Breast epithelium (tissue), 4 donors: ENCODE results near the gene CAVIN4. TPM values are rescaled to one million over a fixed set of nuclear protein-coding genes. Genes with fewer than 3 reads are reported as not detected.

Source experiments
- DNase-seq, 2 donors: peaks; one replicate each; pipeline ENCODE4 v3.0.0-alpha.2; 2019; ENCODE audit warnings: low spot score in 2 of 2
- H3K27ac ChIP-seq, 2 donors: fragments of 200-600 bp; sonication (generic) in 1 of 2; one replicate each; pipeline ENCODE4 v1.5.1; 2016 to 2019; ENCODE audit warnings: mild to moderate bottlenecking in 1 of 2
- H3K27me3 ChIP-seq, 2 donors: fragments of 200-600 bp; sonication (generic) in 1 of 2; one replicate each; pipeline versions ENCODE4 v1.5.1 to v1.6.0; 2017 to 2019; ENCODE audit warnings: control low read depth in 1 of 2, mild to moderate bottlenecking in 1 of 2
- H3K36me3 ChIP-seq: fragments of 200-600 bp; one replicate; pipeline ENCODE4 v1.5.1; 2019
- H3K4me1 ChIP-seq, 2 donors: fragments of 200-600 bp; sonication (generic); one replicate each; pipeline ENCODE4 v1.5.1; 2016 to 2019; ENCODE audit warnings: control low read depth in 1 of 2
- H3K4me3 ChIP-seq, 3 donors: fragments of 200-600 bp; sonication (generic); 1 replicate in 2 of 3; 2 replicates in 1 of 3; pipeline ENCODE4 v1.5.1; 2016 to 2019; ENCODE audit warnings: mild to moderate bottlenecking in 3 of 3, moderate library complexity in 2 of 3
- H3K9me3 ChIP-seq, 2 donors: fragments of 200-600 bp; sonication (generic) in 1 of 2; one replicate each; pipeline ENCODE4 v1.5.1; 2016 to 2019; ENCODE audit warnings: control low read depth in 1 of 2
- POLR2A ChIP-seq: fragments of 450-650 bp; IDR thresholded peaks from one replicate; pipeline ENCODE4 v1.6.1; 2016; ENCODE audit warnings: antibody characterized with exemption, mild to moderate bottlenecking, moderate library complexity
- POLR2AphosphoS5 ChIP-seq, 3 donors: sonication (generic); formaldehyde crosslinking; IDR thresholded peaks; one replicate each; pipeline ENCODE4 v1.6.1; 2017; ENCODE audit warnings: antibody characterized with exemption in 3 of 3
- intact Hi-C: fragments of 100-400 bp; cut with DNase I; formaldehyde crosslinking; loops from one replicate; pipeline ENCODE4 v1.15.1; 2023; ENCODE audit warnings: low total_unique reads
- total RNA-seq, 3 donors: library from RNA; depleted of rRNA; stranded (reverse); fragments of >200 nt; gene quantifications; one replicate each; pipeline ENCODE4 v1.1.0, GENCODE V29; 2016
- TF ChIP-seq, protein P1 (sequence below), 3 donors: fragments of 450-650 bp; IDR thresholded peaks; one replicate each; pipeline ENCODE4 v1.5.1; 2016 to 2017; ENCODE audit warnings: antibody characterized with exemption in 3 of 3, mild to moderate bottlenecking in 3 of 3, moderate library complexity in 3 of 3

Gene CAVIN4
- total RNA-seq, 3 donors from 2014 or later: 0.16 to 0.33 (median 0.29) TPM

DNA sequence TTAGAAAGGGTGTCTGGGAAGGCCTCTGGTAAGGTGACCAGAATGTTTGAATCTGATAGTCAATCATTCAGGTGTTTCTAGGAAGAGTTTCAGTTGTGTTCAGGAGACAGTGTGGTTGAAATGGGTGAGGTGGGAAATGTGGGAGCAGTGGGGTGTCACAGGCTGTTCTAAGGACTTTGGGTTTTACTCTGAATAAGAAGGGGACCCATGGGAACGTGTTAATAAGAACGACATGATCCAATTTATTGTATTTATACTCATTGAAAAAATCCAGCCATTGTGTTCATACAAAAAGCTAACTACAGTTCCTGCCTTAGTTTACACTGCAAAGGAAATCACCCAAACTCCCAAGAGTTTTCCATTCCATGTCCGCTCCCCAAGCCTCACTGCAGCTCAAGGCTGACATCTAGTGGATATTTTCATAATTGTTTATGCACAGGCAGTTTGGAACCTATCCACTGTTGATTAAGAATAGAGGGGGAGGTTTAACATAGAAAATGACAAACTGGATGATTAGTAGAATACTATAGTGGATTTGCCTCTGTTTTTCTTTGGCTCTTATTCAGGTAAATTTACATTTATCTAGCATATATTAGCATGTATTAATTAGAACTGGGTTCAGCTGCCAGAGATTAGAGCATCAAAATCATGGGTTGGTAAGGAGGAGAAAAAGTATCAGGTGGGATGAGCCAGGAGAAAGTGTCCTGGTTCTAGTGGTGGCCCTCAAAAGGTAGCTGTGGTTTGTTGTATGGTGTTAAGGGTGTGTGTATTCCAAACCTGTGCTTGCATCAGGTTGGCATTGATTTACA lies 17.7 kb downstream of the CAVIN4 start:
- intact Hi-C loops: no loop called here
- Histone ChIP-seq H3K4me1 (no peaks in the 10 kb centered on the region), H3K27me3 (no peaks in the 10 kb centered on the region), H3K4me3 (no peak overlapping the region), H3K9me3 (no peaks in the 10 kb centered on the region), H3K27ac (no peak overlapping the region), H3K36me3 (no peaks in the 10 kb centered on the region)
- TF ChIP-seq POLR2AphosphoS5 (IDR thresholded peaks at IDR 0.05) (no peak), POLR2A (no peak)
- TF ChIP-seq, protein P1, sequence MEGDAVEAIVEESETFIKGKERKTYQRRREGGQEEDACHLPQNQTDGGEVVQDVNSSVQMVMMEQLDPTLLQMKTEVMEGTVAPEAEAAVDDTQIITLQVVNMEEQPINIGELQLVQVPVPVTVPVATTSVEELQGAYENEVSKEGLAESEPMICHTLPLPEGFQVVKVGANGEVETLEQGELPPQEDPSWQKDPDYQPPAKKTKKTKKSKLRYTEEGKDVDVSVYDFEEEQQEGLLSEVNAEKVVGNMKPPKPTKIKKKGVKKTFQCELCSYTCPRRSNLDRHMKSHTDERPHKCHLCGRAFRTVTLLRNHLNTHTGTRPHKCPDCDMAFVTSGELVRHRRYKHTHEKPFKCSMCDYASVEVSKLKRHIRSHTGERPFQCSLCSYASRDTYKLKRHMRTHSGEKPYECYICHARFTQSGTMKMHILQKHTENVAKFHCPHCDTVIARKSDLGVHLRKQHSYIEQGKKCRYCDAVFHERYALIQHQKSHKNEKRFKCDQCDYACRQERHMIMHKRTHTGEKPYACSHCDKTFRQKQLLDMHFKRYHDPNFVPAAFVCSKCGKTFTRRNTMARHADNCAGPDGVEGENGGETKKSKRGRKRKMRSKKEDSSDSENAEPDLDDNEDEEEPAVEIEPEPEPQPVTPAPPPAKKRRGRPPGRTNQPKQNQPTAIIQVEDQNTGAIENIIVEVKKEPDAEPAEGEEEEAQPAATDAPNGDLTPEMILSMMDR (IDR thresholded peaks at IDR 0.05): peak; percentile 51 to 79 (median 75)
- DNase-seq: no peak

DNA sequence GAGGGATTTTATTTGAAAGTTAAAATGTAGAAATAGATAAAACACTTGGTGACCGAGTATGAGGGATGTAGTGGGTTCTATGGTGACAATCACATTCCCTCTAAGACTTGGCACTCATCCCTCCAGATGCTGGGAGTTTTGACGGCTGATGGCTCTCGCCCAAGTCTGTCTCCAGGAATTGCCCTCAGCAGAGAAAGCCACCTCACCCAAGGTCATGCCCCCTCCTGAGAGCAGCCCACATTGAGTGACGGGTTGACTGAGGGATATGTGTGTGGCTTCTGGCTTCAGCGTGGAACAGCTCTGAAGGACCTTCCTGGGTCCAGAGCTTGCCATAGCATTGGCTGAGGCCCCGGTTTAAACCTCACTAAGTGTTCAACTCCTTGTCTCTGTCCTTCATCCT lies 19.4 kb downstream of the CAVIN4 start:
- Histone ChIP-seq H3K4me3 (no peak overlapping the region), H3K27ac (no peak overlapping the region), H3K36me3 (no peaks in the 10 kb centered on the region), H3K9me3 (no peaks in the 10 kb centered on the region), H3K27me3 (no peaks in the 10 kb centered on the region), H3K4me1 (no peaks in the 10 kb centered on the region)
- intact Hi-C loops: no loop called here
- no peak for TF ChIP-seq POLR2AphosphoS5 (IDR thresholded peaks at IDR 0.05)
- TF ChIP-seq, protein P1 (IDR thresholded peaks at IDR 0.05): no peak
- no peak for TF ChIP-seq POLR2A
- no peak for DNase-seq

DNA sequence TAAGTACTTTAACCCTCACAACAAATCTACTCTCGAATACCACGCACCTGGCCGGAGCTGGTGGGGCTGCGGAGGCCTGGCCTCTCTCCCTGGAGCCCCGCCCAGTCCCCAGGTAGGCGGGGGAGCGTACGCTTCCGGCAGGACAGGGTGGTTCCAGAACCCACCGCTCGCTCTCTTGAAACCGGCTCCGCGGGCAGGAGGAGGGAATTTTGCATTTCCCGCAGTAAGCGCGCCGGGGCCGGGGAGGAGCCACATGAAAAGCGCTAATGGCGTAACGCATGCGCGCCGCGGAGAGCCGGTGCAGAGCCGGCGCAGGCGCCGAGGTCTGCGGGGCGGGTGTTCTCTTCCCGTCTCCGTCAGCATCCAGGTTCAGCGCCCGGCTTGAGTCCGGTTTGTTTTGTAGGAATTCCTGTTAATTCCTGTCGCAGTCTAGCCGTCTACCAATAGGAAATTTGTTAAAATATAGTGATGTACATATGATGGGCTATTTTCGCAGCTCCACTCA lies 20.8 kb downstream of the CAVIN4 start:
- Histone ChIP-seq H3K27ac (peak overlapping the region; percentile 21 to 46), H3K36me3 (no peaks in the 10 kb centered on the region), H3K9me3 (no peaks in the 10 kb centered on the region), H3K4me1 (no peaks in the 10 kb centered on the region), H3K27me3 (no peaks in the 10 kb centered on the region), H3K4me3 (peak overlapping the region; percentile 37 to 67 (median 52))
- intact Hi-C loops: no loop called here
- no peak for TF ChIP-seq POLR2AphosphoS5 (IDR thresholded peaks at IDR 0.05)
- peak; percentile 69 to 85 for DNase-seq

DNA sequence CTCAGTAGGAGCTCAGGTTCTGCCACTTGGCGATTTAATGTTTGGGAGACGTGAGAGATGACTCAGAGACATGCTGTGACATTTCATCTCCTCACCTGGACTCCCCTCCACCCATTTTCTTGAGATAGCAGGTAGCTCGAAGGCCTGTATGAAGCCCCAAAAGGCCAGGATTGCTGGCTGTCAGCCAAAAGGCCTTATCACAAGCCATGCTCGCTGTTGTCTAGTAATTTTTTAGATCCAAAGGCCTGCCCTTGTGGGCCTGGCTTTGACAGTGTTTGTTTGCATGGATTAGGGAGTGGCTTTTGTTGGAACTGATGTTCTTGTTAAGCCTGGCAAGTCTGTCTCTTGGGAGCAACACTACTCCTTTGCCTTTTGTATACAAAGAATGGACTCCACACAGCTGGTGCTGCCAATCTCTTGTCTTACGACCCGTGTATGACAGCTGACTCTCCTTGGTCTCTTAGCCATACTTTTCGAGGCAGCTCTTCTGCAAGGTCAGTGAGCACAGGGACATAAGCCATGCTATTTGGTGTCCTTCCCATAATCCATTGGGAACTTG lies 22.7 kb downstream of the CAVIN4 start:
- Histone ChIP-seq H3K27ac (no peak overlapping the region), H3K9me3 (no peaks in the 10 kb centered on the region), H3K4me1 (no peaks in the 10 kb centered on the region), H3K27me3 (no peaks in the 10 kb centered on the region), H3K36me3 (no peaks in the 10 kb centered on the region), H3K4me3 (no peak overlapping the region)
- TF ChIP-seq POLR2A: no peak
- intact Hi-C loops: loop anchor here (2.0 kb wide), 1 partner anchor 32 kb away; no protein-coding TSS in a partner anchor
- no peak for DNase-seq

DNA sequence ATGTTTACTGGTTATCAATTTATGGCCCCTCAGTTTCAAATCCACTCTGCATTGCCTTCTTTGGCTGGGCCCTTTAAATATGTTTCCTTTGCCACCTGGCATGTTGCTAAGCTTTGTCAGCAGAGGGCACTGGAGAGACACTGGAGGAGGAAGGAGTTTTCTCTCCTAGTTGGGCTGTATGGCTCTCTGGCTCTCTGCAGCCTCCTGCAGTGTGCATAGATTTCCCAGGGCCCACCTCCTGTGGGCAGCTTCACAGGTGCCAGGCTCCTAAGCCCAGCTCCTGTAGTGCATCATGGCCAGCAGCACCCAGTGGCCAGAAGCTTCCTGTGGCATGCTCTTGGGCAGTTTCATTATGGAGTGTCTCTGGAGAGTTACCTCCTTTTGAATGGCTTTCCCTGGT lies 23.3 kb downstream of the CAVIN4 start:
- Histone ChIP-seq H3K36me3 (no peaks in the 10 kb centered on the region), H3K27ac (no peak overlapping the region), H3K9me3 (no peaks in the 10 kb centered on the region), H3K4me1 (no peaks in the 10 kb centered on the region), H3K4me3 (no peak overlapping the region), H3K27me3 (no peaks in the 10 kb centered on the region)
- intact Hi-C loops: loop anchor here (2.0 kb wide), 1 partner anchor 32 kb away; no protein-coding TSS in a partner anchor
- no peak for DNase-seq
- TF ChIP-seq POLR2A (no peak), POLR2AphosphoS5 (IDR thresholded peaks at IDR 0.05) (no peak)
- TF ChIP-seq, protein P1 (IDR thresholded peaks at IDR 0.05): no peak

DNA sequence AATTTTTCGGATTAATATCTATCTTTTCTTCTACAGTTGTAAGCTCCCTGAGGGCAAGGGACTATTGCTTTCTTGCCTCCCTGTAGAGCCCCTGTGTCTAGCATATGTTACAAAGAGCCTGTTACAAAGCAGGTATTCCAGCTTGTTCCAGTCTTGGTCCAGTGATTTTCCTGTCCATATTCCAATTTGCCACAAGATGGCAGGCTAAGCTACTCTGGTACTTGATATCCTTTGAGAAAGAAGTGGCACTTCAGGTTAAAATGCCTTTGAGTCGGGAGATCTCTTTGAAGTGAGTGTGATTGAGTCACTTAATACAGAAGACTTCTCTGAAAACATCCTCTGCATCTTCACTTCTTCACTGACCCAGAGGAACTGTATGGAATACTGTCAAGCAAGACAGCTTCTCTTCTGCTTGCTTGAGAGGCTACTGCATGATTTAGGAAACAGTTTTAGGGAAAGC lies 24.5 kb downstream of the CAVIN4 start:
- intact Hi-C loops: no loop called here
- Histone ChIP-seq H3K36me3 (no peaks in the 10 kb centered on the region), H3K9me3 (no peaks in the 10 kb centered on the region), H3K4me3 (no peak overlapping the region), H3K27ac (no peak overlapping the region), H3K4me1 (no peaks in the 10 kb centered on the region), H3K27me3 (no peaks in the 10 kb centered on the region)
- TF ChIP-seq, protein P1 (IDR thresholded peaks at IDR 0.05): peak in 2 of 3 donors; percentile 38 to 51
- no peak for TF ChIP-seq POLR2AphosphoS5 (IDR thresholded peaks at IDR 0.05)
- no peak for DNase-seq
